SW480 (cell line): ENCODE results near the gene CNTNAP3B.
A peak's percentile ranks its signal among the peaks of the same experiment; 100 is the strongest.
"Not testable (repeated sequence)": the region's sequence is repeated elsewhere in the genome, so short reads cannot be mapped to it uniquely, and the experiment has no call there.

Experiments
- DNase-seq: peaks from one replicate; pipeline ENCODE4 v3.0.0-alpha.2; 2016; ENCODE audit warnings: low spot score

Gene CNTNAP3B

GRCh38 chr9:42129073-42129729, at the start of gene CNTNAP3B:
Gene CNTNAP3B (minus strand): TSS chr9:42129426. CDS start chr9:42129094, 332 bp downstream.
- DNase-seq, result not testable (repeated sequence)

GRCh38 chr9:42160299-42160698, 31.1 kb upstream of the CNTNAP3B start:
- DNase-seq, result not testable (repeated sequence)

- DNase-seq, result peak; percentile 42
Measured at GRCh38 chr9:42127056-42127841, 2.0 kb downstream of the CNTNAP3B start.

- DNase-seq, result not testable (repeated sequence)
Measured at GRCh38 chr9:42121007-42121406, 8.2 kb downstream of the CNTNAP3B start.

- DNase-seq, result not testable (repeated sequence)
Measured at GRCh38 chr9:42095929-42096328, 33.3 kb downstream of the CNTNAP3B start.

GRCh38 chr9:42084559-42084952, 44.7 kb downstream of the CNTNAP3B start:
- not testable (repeated sequence) for DNase-seq

GRCh38 chr9:42083877-42084558, 45.2 kb downstream of the CNTNAP3B start:
- not testable (repeated sequence) for DNase-seq

- DNase-seq, result not testable (repeated sequence)
Measured at GRCh38 chr9:42080376-42080775, 48.9 kb downstream of the CNTNAP3B start.

GRCh38 chr9:42074868-42075267, 54.4 kb downstream of the CNTNAP3B start:
- DNase-seq, result not testable (repeated sequence)

GRCh38 chr9:42071026-42071425, 58.2 kb downstream of the CNTNAP3B start:
- not testable (repeated sequence) for DNase-seq

GRCh38 chr9:42070035-42070799, 59.0 kb downstream of the CNTNAP3B start:
- not testable (repeated sequence) for DNase-seq

- not testable (repeated sequence) for DNase-seq
Measured at GRCh38 chr9:42053874-42054273, 75.4 kb downstream of the CNTNAP3B start.

- DNase-seq, result not testable (repeated sequence)
Measured at GRCh38 chr9:42050701-42051100, 78.5 kb downstream of the CNTNAP3B start.

- not testable (repeated sequence) for DNase-seq
Measured at GRCh38 chr9:42044422-42045010, 84.7 kb downstream of the CNTNAP3B start.

- not testable (repeated sequence) for DNase-seq
Measured at GRCh38 chr9:42033541-42033940, 95.7 kb downstream of the CNTNAP3B start.

- not testable (repeated sequence) for DNase-seq
Measured at GRCh38 chr9:42020639-42021038, 108.6 kb downstream of the CNTNAP3B start.

GRCh38 chr9:42018220-42018922, 110.9 kb downstream of the CNTNAP3B start:
- DNase-seq, result not testable (repeated sequence)

- not testable (repeated sequence) for DNase-seq
Measured at GRCh38 chr9:42014317-42014716, 114.9 kb downstream of the CNTNAP3B start.

GRCh38 chr9:41991607-41992006, 137.6 kb downstream of the CNTNAP3B start:
- DNase-seq, result not testable (repeated sequence)

GRCh38 chr9:41980271-41980670, 149.0 kb downstream of the CNTNAP3B start:
- DNase-seq, result not testable (repeated sequence)
